ENCODE results near the gene PWP1.

DNA sequence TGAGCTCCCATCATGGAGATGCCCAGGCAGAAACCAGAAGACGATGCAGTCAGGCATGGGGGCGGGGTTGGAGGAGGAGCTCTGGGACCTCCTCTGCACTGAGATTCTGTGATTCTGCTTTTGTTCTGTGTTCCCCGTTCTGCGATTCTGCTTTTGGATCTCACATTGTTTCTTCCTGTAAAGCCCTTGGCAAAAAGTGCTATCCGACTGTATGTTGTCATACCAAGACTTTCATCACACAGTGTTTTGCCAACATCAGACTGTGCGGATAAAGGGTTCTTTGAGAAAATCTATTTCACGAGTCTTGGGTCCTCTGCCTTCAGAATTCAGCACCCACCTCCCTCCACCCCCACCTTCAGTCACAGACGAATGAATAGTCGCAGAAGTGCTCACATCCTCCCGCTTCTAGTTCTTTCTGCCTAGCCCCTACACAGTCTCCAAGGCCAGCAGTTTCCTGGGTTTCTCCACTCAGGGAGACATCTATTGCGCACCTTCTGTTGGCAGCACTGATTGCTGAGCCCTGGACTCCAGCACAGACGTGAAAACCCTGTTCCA lies 24.7 kb upstream of the PWP1 start:
- TF ChIP-seq, protein P1, sequence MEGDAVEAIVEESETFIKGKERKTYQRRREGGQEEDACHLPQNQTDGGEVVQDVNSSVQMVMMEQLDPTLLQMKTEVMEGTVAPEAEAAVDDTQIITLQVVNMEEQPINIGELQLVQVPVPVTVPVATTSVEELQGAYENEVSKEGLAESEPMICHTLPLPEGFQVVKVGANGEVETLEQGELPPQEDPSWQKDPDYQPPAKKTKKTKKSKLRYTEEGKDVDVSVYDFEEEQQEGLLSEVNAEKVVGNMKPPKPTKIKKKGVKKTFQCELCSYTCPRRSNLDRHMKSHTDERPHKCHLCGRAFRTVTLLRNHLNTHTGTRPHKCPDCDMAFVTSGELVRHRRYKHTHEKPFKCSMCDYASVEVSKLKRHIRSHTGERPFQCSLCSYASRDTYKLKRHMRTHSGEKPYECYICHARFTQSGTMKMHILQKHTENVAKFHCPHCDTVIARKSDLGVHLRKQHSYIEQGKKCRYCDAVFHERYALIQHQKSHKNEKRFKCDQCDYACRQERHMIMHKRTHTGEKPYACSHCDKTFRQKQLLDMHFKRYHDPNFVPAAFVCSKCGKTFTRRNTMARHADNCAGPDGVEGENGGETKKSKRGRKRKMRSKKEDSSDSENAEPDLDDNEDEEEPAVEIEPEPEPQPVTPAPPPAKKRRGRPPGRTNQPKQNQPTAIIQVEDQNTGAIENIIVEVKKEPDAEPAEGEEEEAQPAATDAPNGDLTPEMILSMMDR (IDR thresholded peaks at IDR 0.05; ENCODE audit: borderline replicate concordance, extremely low read depth, low read length, poor library complexity, severe bottlenecking), result no peak
- no peak for TF ChIP-seq EZH2 (IDR thresholded peaks at IDR 0.05; ENCODE audit: borderline replicate concordance, low read depth, low read length, severe bottlenecking)
